Middle frontal gyrus (tissue), 1 donor: ENCODE measurements around the gene PRICKLE2.
"Not testable (repeated sequence)": the region's sequence is repeated elsewhere in the genome, so short reads cannot be mapped to it uniquely, and the experiment has no call there.

Experiments used
- DNase-seq: peaks from one replicate; pipeline ENCODE4 v3.0.0-alpha.2; 2015; ENCODE audit warnings: low spot score; ENCODE audit errors: extremely low spot score

Gene PRICKLE2

GRCh38 chr3:64103131-64103530 lies 122.1 kb downstream of the PRICKLE2 start:
- no peak for DNase-seq

DNA sequence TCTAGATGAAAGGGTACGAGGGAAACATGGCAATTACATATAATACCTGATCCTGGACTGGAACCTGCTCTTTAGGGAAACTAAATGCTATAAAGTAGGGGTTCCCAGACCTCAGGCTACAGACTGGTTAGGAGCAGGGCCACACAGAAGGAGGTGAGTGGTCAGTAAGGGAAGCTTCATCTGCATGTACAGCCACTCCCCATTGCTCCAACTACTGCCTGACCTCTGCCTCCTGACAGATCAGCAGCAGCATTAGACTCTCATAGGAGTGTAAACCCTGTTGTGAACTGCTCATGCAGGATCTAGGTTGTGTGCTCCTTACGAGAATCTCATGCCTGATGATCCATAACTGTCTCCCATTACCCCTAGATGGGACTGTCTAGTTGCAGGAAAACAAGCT lies 123.1 kb downstream of the PRICKLE2 start:
- DNase-seq = no peak

GRCh38 chr3:64099316-64099715 lies 126.0 kb downstream of the PRICKLE2 start:
- DNase-seq = no peak

DNA sequence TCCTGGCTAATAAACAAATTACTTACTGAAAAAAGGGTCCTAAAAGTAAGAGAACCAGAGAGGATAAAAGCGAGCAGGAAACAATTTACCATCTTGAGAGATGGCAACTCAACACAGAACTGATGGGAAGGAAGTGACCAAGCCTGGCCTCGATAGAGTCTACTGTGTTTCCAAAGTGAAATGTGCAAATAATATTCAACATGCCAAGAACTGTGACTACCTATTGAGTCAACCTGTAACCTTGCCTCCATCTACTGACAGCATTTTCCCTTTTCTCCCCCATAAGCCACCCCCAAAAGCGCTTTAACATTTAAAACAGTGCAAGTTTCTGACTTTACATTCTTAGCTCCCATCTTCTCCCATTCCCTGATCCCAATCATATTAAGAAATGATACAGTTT lies 126.6 kb downstream of the PRICKLE2 start:
- DNase-seq = no peak

GRCh38 chr3:64097920-64098319 lies 127.3 kb downstream of the PRICKLE2 start:
- no peak for DNase-seq

GRCh38 chr3:64095802-64096201 lies 129.5 kb downstream of the PRICKLE2 start:
- no peak for DNase-seq

DNA sequence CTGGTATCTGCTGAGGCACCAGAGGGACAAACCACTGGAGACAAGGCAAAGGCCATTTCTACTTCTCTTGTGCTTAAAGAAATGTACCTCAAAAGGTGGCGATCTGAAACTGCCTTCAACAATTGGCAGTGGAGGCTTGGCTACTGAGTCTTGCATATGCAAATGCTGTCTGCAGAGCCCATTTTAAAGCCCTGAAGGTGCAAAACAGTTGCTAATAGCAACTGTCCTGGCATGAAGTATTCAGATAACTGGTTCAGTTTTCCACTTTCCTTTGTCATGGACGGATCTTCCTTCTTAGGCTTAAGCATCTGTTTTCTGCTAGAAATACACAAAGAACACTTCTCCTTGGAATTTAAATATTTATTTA lies 130.6 kb downstream of the PRICKLE2 start:
- DNase-seq = no peak

DNA sequence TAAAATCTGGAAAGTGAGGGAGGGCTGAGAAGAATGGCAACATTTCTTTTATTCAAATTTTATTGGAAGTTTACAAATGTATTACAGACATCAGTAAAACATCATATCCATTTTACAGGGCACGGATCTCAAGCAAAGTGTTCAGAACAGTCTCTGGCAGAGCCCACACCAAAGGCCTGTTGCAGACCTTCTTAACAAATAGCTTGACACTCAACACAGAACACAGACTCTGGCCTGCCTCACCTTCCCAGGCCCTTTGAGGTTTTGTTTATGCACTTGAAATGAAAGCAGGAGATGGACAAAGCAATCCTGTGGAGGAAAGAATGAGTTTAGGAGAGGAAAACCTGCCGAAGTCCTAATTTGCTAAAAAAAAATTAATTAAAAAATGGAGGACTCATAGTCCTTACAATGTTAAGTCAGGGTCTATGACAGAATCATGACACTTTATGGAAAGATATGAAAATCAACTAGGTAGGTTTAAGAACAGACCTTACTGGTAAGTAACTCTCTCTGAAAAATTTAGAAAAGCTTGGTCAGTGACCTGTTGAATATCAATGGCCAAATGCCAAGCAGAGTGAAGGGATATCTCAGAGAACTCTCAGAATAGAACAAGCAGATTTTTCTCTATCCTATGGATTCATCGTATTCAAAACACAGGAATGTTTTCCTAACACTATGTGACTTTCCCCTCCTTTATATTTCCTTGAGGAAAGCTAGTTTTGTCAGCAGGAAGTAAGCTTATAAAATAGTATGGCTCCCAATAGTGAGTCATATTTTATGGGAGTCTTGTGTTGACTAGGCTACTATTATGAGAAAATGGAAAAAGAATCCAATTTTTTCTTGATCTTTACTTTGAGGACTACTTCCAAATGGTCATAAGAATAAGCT lies 131.2 kb downstream of the PRICKLE2 start:
- DNase-seq = no peak

DNA sequence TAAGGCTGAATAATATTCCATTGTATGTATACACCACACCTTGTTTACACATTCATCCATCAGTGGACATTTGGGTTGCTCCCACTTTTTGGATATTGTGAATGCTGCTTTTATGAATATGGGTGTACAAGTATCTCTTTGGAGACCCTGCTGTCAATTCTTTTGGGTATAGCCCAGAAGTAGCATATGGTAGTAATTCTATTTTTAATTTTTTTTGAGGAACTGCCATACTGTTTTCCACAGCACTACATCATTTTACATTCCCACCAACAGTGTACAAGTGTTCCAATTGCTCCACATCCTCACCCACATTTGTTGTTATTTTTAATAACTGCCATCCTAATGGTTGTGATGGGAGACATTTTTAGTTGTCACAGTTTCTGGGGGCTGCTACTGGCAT lies 132.1 kb downstream of the PRICKLE2 start:
- DNase-seq = no peak

DNA sequence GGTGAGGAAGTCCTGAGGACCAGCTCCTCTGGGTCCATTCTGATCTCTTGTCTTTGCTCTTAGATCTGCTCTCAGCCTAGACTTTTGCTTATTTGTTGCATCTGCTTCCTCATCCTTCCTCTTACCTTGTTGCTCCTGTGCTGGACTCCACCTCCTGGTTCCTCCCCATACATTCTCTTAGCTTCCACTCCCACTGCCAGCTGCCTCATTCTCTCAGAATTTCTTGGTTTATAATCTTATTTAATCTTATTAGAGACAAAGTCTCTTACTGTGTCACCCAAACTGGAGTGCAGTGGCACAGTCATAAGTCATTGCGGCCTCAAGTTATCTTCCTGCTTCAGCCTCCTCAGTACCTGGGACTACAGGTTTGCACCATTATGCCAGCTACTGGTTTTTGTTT lies 133.8 kb downstream of the PRICKLE2 start:
- DNase-seq = no peak

- not testable (repeated sequence) for DNase-seq
Measured at GRCh38 chr3:64089386-64089785, 135.9 kb downstream of the PRICKLE2 start.

- no peak for DNase-seq
Measured at GRCh38 chr3:64088408-64089205, 136.7 kb downstream of the PRICKLE2 start.

DNA sequence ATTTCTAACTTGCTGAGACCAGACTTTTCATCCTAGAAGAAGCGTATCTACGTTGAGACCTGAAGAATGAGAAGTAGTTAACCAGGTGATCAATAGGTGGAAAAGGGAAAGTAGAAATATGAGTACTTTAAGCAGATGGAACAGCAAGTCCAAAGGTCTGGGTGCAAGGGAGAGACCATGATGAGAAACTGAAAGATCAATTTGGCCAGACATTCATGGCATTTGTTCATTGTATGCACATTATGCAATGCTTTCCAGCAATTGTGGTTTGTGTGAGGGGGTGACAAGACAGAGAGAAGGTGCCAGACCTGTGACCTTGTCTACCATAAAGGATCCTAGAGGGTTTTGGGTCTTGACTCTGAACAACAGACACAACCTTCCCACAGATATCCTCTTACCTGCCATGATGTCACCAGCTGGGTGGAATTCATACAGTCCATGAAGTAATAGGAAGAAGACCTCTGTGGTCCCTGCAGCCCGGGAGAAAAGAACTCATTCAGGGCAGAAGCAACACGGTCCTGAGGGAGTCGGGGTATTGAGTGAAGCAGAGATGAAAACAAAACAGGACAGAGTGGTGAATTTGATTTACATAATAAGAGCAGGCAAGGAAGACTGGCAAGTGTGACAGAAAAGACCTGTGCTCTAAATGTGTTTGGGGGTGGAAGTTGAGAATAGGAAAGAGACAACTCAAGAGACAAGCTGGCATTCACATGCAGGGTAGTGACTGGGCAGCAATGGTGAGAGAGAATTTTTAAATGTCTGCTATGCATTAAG lies 138.6 kb downstream of the PRICKLE2 start:
- no peak for DNase-seq

DNA sequence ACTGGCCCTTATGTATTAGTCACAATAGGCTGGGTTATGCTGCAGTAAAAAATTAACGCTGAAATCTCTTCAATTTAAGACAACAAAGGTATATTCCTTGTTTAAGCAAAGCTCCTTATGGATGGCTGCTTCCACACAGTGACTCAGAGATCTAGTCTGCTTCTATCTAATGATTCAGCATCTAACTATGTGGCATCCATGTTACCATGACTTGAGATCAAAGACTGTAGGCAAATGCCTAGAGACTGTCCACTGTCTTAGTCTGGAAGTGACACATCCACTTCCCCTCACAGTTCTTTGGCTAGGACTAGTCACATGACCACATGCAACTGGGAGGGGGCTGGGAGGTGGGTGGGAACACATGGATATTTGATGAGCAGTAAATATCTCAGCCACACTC lies 140.6 kb downstream of the PRICKLE2 start:
- DNase-seq = no peak

DNA sequence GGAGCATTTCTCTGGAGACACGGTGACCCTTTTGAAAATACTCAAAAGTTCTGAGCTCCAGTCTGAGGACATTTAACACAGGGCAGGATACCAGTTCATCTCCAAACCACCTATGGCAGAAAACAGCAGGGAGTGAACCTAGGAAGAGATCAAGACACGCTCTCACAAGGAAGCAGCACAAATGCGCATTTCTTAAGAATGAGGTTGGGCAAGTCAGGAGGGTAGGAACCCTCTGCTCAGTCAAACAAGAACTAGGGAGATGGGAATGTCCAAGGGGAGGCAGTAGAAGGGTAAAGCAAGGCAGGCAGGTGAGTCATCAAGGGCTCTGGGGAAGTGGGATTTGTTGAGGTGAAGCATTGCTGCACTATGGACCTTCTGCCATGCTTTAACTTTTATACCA lies 141.7 kb downstream of the PRICKLE2 start:
- DNase-seq = no peak

GRCh38 chr3:64082961-64083541 lies 142.2 kb downstream of the PRICKLE2 start:
- no peak for DNase-seq

GRCh38 chr3:64082411-64082810 lies 142.9 kb downstream of the PRICKLE2 start:
- DNase-seq = no peak

DNA sequence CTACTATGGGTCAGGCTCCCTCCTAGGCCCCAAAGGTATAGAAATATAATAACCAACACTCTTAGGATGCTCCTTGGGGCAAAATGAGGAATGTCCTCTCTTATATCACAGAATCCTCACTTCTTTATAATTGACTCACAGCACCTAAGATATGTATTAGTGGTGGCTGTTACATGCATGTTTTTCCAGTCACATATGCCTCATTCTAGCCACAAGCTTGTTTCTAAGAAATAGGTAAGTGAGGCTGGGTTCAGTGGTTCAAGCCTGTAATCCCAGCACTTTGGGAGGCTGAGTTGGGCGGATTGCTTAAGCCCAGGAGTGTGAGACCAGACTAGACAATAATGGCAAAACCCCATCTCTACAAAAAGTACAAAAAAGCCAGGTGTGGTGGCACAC lies 144.0 kb downstream of the PRICKLE2 start:
- no peak for DNase-seq

DNA sequence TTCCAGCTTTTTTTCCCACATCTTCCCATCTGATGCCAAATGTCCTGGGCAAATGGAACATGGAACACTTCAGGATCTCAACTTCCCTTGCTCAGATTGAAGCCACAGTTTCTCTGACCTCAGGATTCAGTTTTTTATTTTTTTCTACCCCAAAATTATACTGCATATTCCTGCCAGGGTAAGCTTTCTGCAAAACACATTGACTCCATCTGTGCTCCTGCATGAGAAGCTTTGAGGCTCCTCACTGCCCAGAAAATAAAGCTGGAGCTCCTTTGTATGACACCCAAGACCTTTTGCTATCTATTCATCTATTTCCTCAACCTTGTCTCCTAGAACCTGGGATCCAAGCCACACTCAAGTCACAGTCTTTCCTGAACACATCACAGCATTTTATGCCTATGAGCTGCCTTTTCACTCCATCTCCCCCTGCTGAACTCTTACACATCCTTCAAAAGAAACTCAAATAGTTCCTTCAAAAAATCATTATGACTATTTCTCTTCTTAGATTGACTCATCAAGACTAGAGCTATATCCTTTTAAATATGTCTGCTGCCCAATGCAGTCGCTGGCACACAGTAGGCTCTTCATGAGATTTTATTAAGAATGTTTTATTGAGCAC lies 144.5 kb downstream of the PRICKLE2 start:
- DNase-seq = no peak

DNA sequence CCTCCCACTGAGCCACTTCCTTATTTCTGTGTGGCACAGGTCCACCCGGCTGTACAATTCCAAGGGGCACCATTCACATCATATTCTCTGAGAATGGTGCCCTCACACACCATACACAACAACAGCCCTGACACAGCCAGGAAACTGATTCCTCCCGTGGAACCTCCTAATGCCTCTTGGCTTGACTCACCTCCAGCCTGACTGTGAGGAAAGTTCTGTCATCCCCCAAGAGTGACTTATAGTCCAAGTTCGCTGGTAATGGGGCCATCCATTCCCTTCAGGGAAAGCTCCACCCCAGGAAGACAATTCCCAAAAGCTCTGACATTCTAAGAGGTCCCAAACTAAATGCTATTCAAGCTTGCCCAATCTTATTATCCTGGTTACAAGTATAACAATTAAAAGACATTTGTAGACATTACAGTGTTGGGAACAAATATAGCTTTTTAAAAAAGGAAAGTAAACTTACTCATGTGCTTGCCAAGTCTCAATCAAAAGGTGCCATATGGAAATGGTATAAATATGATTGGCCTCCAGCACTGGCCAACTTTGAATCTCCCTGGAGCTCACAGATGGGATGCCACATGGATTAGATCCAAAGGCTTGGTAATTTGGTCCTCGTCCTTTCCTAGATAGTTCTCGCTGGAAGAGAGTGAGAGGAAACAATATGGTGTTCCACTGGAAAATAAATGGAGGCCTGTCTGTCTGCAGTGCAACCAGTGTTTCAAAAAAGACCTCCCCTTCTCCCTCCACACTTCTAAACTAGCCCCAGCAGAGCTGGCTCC lies 145.7 kb downstream of the PRICKLE2 start:
- DNase-seq = peak; percentile 11
